Purkinje cell (primary cell): ENCODE results near the gene LCE2C. TPM values are rescaled to one million over a fixed set of nuclear protein-coding genes. Genes with fewer than 3 reads are reported as not detected.

Source experiments
- polyA plus RNA-seq: library from polyadenylated mRNA; unstranded; fragments of >200 nt; fragmentation: Nextera tagmentation; gene quantifications from 2 replicates; pipeline ENCODE4 v1.2.1, GENCODE V29; 2014

LCE2C gene
- not detected in 2 replicates for polyA plus RNA-seq

GRCh38 chr1:152674983-152675382 lies at the start of gene LCE2C:
LCE2C (plus strand) TSS chr1:152675279; CDS start chr1:152676016, 737 bp downstream.

GRCh38 chr1:152663098-152663497 lies 12.0 kb upstream of the LCE2C start, which contains the start of gene LCE2D:
LCE2D (plus strand) TSS chr1:152663380; CDS start chr1:152664106, 726 bp downstream.

DNA sequence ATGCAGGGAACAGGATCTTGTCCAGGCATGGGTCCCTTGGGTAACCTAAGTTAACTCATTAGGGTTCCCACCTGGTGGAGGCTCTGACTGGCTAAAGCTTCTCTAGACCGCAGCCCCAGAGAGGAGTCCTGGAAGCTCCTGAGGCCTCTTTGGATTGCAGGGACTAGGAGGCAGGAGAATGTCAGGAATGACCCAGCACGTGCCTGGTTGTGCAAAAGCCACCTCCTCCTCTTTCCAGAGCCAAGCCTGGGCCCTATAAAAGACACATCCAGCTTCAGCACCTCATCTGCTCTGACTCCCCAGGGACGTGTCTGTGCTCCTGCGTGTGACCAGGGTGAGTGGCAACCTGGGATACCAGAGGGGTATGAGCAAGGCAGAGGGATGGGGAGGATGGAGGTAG lies 10.7 kb downstream of the LCE2C start, which contains the start of gene LCE2B:
Gene LCE2B (plus strand): TSS at position 301 of the 400 bp plus-strand sequence. CDS start 721 bp downstream, outside the sequence.

GRCh38 chr1:152697701-152698600 lies 22.9 kb downstream of the LCE2C start, which contains the start of gene LCE2A:
LCE2A (plus strand) TSS chr1:152698345; CDS start chr1:152698902, 557 bp downstream.

GRCh38 chr1:152707860-152708259 lies 32.8 kb downstream of the LCE2C start, which contains the start of gene LCE4A:
LCE4A (plus strand) TSS chr1:152708160; CDS start chr1:152709076, 916 bp downstream.

Other genes with a start within 250 kb of the LCE2C start
- not detected in 2 replicates for gene LCE5A, start 164.5 kb upstream of the LCE2C start, polyA plus RNA-seq
- not detected in 2 replicates for gene CRCT1, start 160.8 kb upstream of the LCE2C start, polyA plus RNA-seq
- not detected in 2 replicates for gene LCE3E, start 108.5 kb upstream of the LCE2C start, polyA plus RNA-seq
- not detected in 2 replicates for gene LCE3D, start 94.8 kb upstream of the LCE2C start, polyA plus RNA-seq
- not detected in 2 replicates for gene LCE3C, start 75.0 kb upstream of the LCE2C start, polyA plus RNA-seq
- not detected in 2 replicates for gene LCE3B, start 61.5 kb upstream of the LCE2C start, polyA plus RNA-seq
- not detected in 2 replicates for gene LCE3A, start 52.2 kb upstream of the LCE2C start, polyA plus RNA-seq
- gene LCE2D, start 11.9 kb upstream of the LCE2C start, polyA plus RNA-seq = not detected in 2 replicates
- not detected in 2 replicates for gene LCE2B, start 10.8 kb downstream of the LCE2C start, polyA plus RNA-seq
- not detected in 2 replicates for gene LCE2A, start 23.1 kb downstream of the LCE2C start, polyA plus RNA-seq
- not detected in 2 replicates for gene LCE4A, start 32.9 kb downstream of the LCE2C start, polyA plus RNA-seq
- not detected in 2 replicates for gene KPRP, start 82.7 kb downstream of the LCE2C start, polyA plus RNA-seq
- not detected in 2 replicates for gene LCE1F, start 99.9 kb downstream of the LCE2C start, polyA plus RNA-seq
- not detected in 2 replicates for gene LCE1E, start 111.0 kb downstream of the LCE2C start, polyA plus RNA-seq
- not detected in 2 replicates for gene LCE1D, start 121.4 kb downstream of the LCE2C start, polyA plus RNA-seq
- gene LCE1C, start 131.4 kb downstream of the LCE2C start, polyA plus RNA-seq = not detected in 2 replicates
- not detected in 2 replicates for gene LCE1B, start 136.7 kb downstream of the LCE2C start, polyA plus RNA-seq
- gene LCE1A, start 152.2 kb downstream of the LCE2C start, polyA plus RNA-seq = not detected in 2 replicates
- not detected in 2 replicates for gene LCE6A, start 167.6 kb downstream of the LCE2C start, polyA plus RNA-seq
- gene LCE7A, start 184.7 kb downstream of the LCE2C start, polyA plus RNA-seq = not detected in 2 replicates
- not detected in 2 replicates for gene SMCP, start 203.0 kb downstream of the LCE2C start, polyA plus RNA-seq
- not detected in 2 replicates for gene IVL, start 233.3 kb downstream of the LCE2C start, polyA plus RNA-seq